Activated CD8-positive, alpha-beta T cell treated with anti-CD3 and anti-CD28 coated beads for 36 hours (primary cell): ENCODE measurements around the gene BRPF1. TPM values are rescaled to one million over a fixed set of nuclear protein-coding genes. Genes with fewer than 3 reads are reported as not detected.
A peak's percentile ranks its signal among the peaks of the same experiment; 100 is the strongest.

ENCODE experiments used
- ATAC-seq: fragments of 200-7000 bp; cut with Tn5 transposase; one replicate; pipeline ENCODE4 v1.10.0; 2021; ENCODE audit warnings: mild to moderate bottlenecking, moderate library complexity
- CTCF ChIA-PET: fragments of 350-600 bp; sonication (Branson Sonifier 250); formaldehyde crosslinking; loops from one replicate; lab custom pipeline; 2021; ENCODE audit warnings: antibody characterized with exemption; lab: Charles Lee
- POLR2A ChIA-PET: fragments of 350-600 bp; sonication (Branson Sonifier 250); formaldehyde crosslinking; loops from one replicate; lab custom pipeline; 2021; ENCODE audit warnings: antibody characterized with exemption; lab: Charles Lee
- DNase-seq: peaks from one replicate; pipeline ENCODE4 v3.0.0-alpha.2; 2020
- H3K27ac Mint-ChIP-seq: one replicate; pipeline ENCODE4 v1.8.0; 2021; ENCODE audit warnings: mild to moderate bottlenecking, mixed read lengths
- H3K27me3 Mint-ChIP-seq: one replicate; pipeline ENCODE4 v1.8.0; 2021; ENCODE audit warnings: mixed read lengths
- H3K36me3 Mint-ChIP-seq: one replicate; pipeline ENCODE4 v1.8.0; 2021; ENCODE audit warnings: low read depth, mixed read lengths
- H3K4me1 Mint-ChIP-seq: one replicate; pipeline ENCODE4 v1.8.0; 2021; ENCODE audit warnings: low read depth, mixed read lengths
- H3K4me3 Mint-ChIP-seq: one replicate; pipeline ENCODE4 v1.8.0; 2021; ENCODE audit warnings: mild to moderate bottlenecking, moderate library complexity, mixed read lengths
- H3K9me3 Mint-ChIP-seq: one replicate; pipeline ENCODE4 v1.8.0; 2021; ENCODE audit warnings: mixed read lengths
- CTCF ChIP-seq: fragments of 200-600 bp; IDR thresholded peaks from one replicate; pipeline ENCODE4 v1.8.0; 2022; ENCODE audit warnings: antibody characterized with exemption, mild to moderate bottlenecking
- intact Hi-C: fragments of 100-400 bp; cut with micrococcal nuclease; formaldehyde crosslinking; loops from one replicate; pipeline ENCODE4 v1.10.0; 2022
- total RNA-seq, 2 experiments: library from RNA; stranded (reverse); gene quantifications; one replicate each; pipeline ENCODE4 v1.2.3, GENCODE V29; 2021

The BRPF1 gene
- total RNA-seq, 2 experiments from 2014 or later: 28.2 to 32.3 TPM

GRCh38 chr3:9715136-9715535, 16.4 kb upstream of the BRPF1 start:
- intact Hi-C loops: no loop called here
- H3K4me3 Mint-ChIP-seq: no peak overlapping the region
- ChIA-PET POLR2A (no interaction called here), CTCF (interaction anchor here (1.2 to 2.9 kb wide), 5 partner anchors 12 to 213 kb away, joined by 3 to 20 read pairs (median 4); no protein-coding TSS in a partner anchor)
- H3K36me3 Mint-ChIP-seq: no peaks in the 10 kb centered on the region
- TF ChIP-seq CTCF: no peak
- no peaks in the 10 kb centered on the region for H3K9me3 Mint-ChIP-seq
- no peaks in the 10 kb centered on the region for H3K27me3 Mint-ChIP-seq
- DNase-seq: no peak
- no peak for ATAC-seq
- H3K4me1 Mint-ChIP-seq: peaks cover 7% of the 10 kb centered on the region
- H3K27ac Mint-ChIP-seq: no peak overlapping the region

GRCh38 chr3:9715764-9716437, 15.6 kb upstream of the BRPF1 start:
- Mint-ChIP-seq H3K9me3 (no peaks in the 10 kb centered on the region), H3K4me3 (no peak overlapping the region), H3K27ac (no peak overlapping the region), H3K27me3 (no peaks in the 10 kb centered on the region), H3K36me3 (no peaks in the 10 kb centered on the region), H3K4me1 (peaks cover 7% of the 10 kb centered on the region)
- peak; percentile 65 for DNase-seq
- peak; percentile 37 for TF ChIP-seq CTCF
- ChIA-PET CTCF (interaction anchor here (0.7 to 2.9 kb wide), 10 partner anchors 8 to 272 kb away, joined by 3 to 20 read pairs (median 4); partner anchors contain the start of gene BRPF1), POLR2A (no interaction called here)
- intact Hi-C loops: no loop called here
- ATAC-seq: peak; percentile 95

GRCh38 chr3:9716801-9717555, 14.6 kb upstream of the BRPF1 start:
- no peak for TF ChIP-seq CTCF

GRCh38 chr3:9717563-9717962, 14.0 kb upstream of the BRPF1 start:
- intact Hi-C loops: no loop called here
- Mint-ChIP-seq H3K36me3 (no peaks in the 10 kb centered on the region), H3K4me3 (no peak overlapping the region), H3K27ac (no peak overlapping the region), H3K4me1 (peaks cover 7% of the 10 kb centered on the region), H3K9me3 (no peaks in the 10 kb centered on the region), H3K27me3 (no peaks in the 10 kb centered on the region)
- CTCF ChIA-PET: interaction anchor here (2.1 kb wide), 1 partner anchor 10 kb away, joined by 15 read pairs; no protein-coding TSS in a partner anchor
- POLR2A ChIA-PET: no interaction called here
- no peak for ATAC-seq
- no peak for TF ChIP-seq CTCF
- DNase-seq: no peak

More at GRCh38 chr3:9716801-9717555, 14.6 kb upstream of the BRPF1 start:
- CTCF ChIA-PET: interaction anchor here (1.8 to 2.1 kb wide), 2 partner anchors 10 to 214 kb away, joined by 4 to 15 read pairs; no protein-coding TSS in a partner anchor
- intact Hi-C loops: no loop called here
- no peaks in the 10 kb centered on the region for H3K27me3 Mint-ChIP-seq
- H3K27ac Mint-ChIP-seq: no peak overlapping the region
- H3K4me3 Mint-ChIP-seq: no peak overlapping the region
- DNase-seq (no peak), ATAC-seq (no peak)
- H3K36me3 Mint-ChIP-seq: no peaks in the 10 kb centered on the region
- H3K9me3 Mint-ChIP-seq: no peaks in the 10 kb centered on the region
- H3K4me1 Mint-ChIP-seq: peaks cover 7% of the 10 kb centered on the region
- POLR2A ChIA-PET: no interaction called here

GRCh38 chr3:9718118-9718517, 13.4 kb upstream of the BRPF1 start:
- Mint-ChIP-seq H3K9me3 (no peaks in the 10 kb centered on the region), H3K27ac (no peak overlapping the region), H3K36me3 (no peaks in the 10 kb centered on the region), H3K4me3 (no peak overlapping the region), H3K27me3 (no peaks in the 10 kb centered on the region), H3K4me1 (peaks cover 7% of the 10 kb centered on the region)
- DNase-seq (no peak), ATAC-seq (no peak)
- POLR2A ChIA-PET: interaction anchor here (1.1 kb wide), 1 partner anchor 13 kb away, joined by 3 read pairs; the partner anchor contains the start of gene BRPF1
- no peak for TF ChIP-seq CTCF
- CTCF ChIA-PET: interaction anchor here (2.1 kb wide), 1 partner anchor 9 kb away, joined by 15 read pairs; no protein-coding TSS in a partner anchor
- intact Hi-C loops: no loop called here
